Ascending aorta (tissue), 2 donors: ENCODE data around the gene UFD1. TPM values are rescaled to one million over a fixed set of nuclear protein-coding genes. Genes with fewer than 3 reads are reported as not detected.
"Not testable (repeated sequence)": the region's sequence is repeated elsewhere in the genome, so short reads cannot be mapped to it uniquely, and the experiment has no call there.

ENCODE experiments used
- DNase-seq, 2 donors: peaks; one replicate each; pipeline ENCODE4 v3.0.0-alpha.2; 2019; ENCODE audit warnings: low spot score in 2 of 2
- H3K27ac ChIP-seq, 2 donors: fragments of 200-600 bp; sonication (generic); one replicate each; pipeline ENCODE4 v1.5.1; 2016 to 2017; ENCODE audit warnings: mild to moderate bottlenecking in 1 of 2
- H3K27me3 ChIP-seq: fragments of 200-600 bp; sonication (generic); one replicate; pipeline ENCODE4 v1.5.1; 2017
- H3K36me3 ChIP-seq, 2 donors: fragments of 200-600 bp; sonication (generic); one replicate each; pipeline ENCODE4 v1.5.1; 2016
- H3K4me1 ChIP-seq, 2 donors: fragments of 200-600 bp; sonication (generic); one replicate each; pipeline ENCODE4 v1.5.1; 2016 to 2017; ENCODE audit warnings: mild to moderate bottlenecking in 1 of 2
- H3K4me3 ChIP-seq, 2 donors: fragments of 200-600 bp; sonication (generic); one replicate each; pipeline ENCODE4 v1.5.1; 2016 to 2017; ENCODE audit warnings: mild to moderate bottlenecking in 1 of 2
- H3K9me3 ChIP-seq, 2 donors: fragments of 200-600 bp; sonication (generic); one replicate each; pipeline ENCODE4 v1.5.1; 2016
- intact Hi-C: fragments of 100-400 bp; cut with DNase I; formaldehyde crosslinking; loops from one replicate; pipeline ENCODE4 v1.15.1; 2023
- total RNA-seq: library from RNA; depleted of rRNA; stranded (reverse); fragments of >200 nt; gene quantifications from one replicate; pipeline ENCODE4 v1.1.0, GENCODE V29; 2016
- TF ChIP-seq, protein P1 (sequence below), 3 experiments: fragments of 200-600 bp in 2 of 3; fragments of 450-650 bp in 1 of 3; sonication (generic) in 2 of 3; IDR thresholded peaks; one replicate each; pipeline ENCODE4 v1.5.1; 2016 to 2019; ENCODE audit warnings: antibody characterized with exemption in 3 of 3, mild to moderate bottlenecking in 1 of 3, moderate library complexity in 1 of 3

UFD1 gene
- total RNA-seq, 1 donor from 2014 or later: 81.5 TPM

DNA sequence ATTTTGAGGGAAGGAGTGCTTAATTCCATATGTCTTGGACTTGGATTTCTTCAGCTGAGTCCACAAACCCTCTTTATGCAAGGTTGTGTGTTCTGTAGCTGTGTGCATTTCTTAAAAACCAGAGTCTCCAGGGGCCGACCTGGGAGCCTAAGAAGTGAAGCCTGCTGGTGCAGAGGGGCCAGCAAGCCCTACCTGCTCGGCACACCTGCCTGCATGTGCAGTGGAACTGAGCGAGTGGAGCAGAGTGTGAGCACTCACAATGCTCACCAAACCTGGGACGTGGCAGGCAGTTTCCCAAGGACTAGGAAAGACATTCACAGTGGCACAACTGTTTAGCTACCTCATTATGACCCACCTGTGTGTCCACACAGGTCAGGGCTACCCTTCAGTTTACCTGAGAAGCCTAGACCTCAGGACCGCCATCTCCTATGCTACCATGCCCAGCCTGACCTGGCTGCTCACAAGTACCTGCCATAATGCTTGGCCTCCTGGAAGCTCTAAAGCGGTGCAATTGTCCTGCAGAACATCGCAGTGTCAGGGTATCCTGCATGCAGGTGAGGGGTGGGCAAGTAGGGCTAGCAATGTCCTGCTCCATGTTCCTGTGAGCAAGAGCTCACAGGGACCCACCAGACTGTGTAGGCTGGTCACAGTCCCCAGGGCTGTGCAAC, 35.3 kb downstream of the UFD1 start:
- intact Hi-C loops: loop anchor here (10.0 kb wide), 1 partner anchor 411 kb away; the partner anchor contains the start of genes GNB1L and RTL10
- no peaks in the 10 kb centered on the region for H3K27me3 ChIP-seq
- TF ChIP-seq, protein P1, sequence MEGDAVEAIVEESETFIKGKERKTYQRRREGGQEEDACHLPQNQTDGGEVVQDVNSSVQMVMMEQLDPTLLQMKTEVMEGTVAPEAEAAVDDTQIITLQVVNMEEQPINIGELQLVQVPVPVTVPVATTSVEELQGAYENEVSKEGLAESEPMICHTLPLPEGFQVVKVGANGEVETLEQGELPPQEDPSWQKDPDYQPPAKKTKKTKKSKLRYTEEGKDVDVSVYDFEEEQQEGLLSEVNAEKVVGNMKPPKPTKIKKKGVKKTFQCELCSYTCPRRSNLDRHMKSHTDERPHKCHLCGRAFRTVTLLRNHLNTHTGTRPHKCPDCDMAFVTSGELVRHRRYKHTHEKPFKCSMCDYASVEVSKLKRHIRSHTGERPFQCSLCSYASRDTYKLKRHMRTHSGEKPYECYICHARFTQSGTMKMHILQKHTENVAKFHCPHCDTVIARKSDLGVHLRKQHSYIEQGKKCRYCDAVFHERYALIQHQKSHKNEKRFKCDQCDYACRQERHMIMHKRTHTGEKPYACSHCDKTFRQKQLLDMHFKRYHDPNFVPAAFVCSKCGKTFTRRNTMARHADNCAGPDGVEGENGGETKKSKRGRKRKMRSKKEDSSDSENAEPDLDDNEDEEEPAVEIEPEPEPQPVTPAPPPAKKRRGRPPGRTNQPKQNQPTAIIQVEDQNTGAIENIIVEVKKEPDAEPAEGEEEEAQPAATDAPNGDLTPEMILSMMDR (IDR thresholded peaks at IDR 0.05): no peak

DNA sequence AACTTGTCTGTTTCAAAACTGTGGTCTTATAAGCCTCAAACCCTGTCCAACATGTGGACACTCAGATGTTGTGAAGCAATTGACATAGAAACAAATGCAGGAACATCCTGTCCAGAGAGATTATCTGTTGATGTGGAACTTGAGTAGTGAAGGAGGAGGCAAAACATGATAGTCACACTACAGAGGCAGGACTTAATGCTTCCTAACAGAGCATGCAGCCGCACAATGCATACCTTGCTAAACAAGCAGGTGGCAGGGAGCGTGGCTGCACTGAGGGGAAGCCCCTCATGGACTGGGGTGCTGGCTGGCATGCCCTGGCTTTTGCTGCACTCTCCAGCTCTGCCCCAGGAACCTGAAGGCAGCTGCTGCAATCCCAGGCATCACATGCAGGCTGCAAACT, 36.8 kb downstream of the UFD1 start:
- DNase-seq: no peak
- H3K9me3 ChIP-seq: no peaks in the 10 kb centered on the region
- H3K36me3 ChIP-seq: peaks cover 12 to 39% of the 10 kb centered on the region in 2 donors
- H3K27me3 ChIP-seq: no peaks in the 10 kb centered on the region
- TF ChIP-seq, protein P1 (IDR thresholded peaks at IDR 0.05): no peak
- intact Hi-C loops: loop anchor here (10.0 kb wide), 1 partner anchor 413 kb away; the partner anchor contains the start of genes GNB1L and RTL10
- no peak overlapping the region for H3K4me3 ChIP-seq
- no peak overlapping the region for H3K27ac ChIP-seq
- H3K4me1 ChIP-seq: peaks cover 3 to 9% of the 10 kb centered on the region in 2 donors

More for the DNA sequence above, 35.3 kb downstream of the UFD1 start:
- no peak for DNase-seq
- H3K4me1 ChIP-seq: peaks cover 3 to 18% of the 10 kb centered on the region in 2 donors
- H3K9me3 ChIP-seq: no peaks in the 10 kb centered on the region
- no peak overlapping the region for H3K27ac ChIP-seq
- no peak overlapping the region for H3K4me3 ChIP-seq
- H3K36me3 ChIP-seq: peaks cover 12 to 35% of the 10 kb centered on the region in 2 donors

DNA sequence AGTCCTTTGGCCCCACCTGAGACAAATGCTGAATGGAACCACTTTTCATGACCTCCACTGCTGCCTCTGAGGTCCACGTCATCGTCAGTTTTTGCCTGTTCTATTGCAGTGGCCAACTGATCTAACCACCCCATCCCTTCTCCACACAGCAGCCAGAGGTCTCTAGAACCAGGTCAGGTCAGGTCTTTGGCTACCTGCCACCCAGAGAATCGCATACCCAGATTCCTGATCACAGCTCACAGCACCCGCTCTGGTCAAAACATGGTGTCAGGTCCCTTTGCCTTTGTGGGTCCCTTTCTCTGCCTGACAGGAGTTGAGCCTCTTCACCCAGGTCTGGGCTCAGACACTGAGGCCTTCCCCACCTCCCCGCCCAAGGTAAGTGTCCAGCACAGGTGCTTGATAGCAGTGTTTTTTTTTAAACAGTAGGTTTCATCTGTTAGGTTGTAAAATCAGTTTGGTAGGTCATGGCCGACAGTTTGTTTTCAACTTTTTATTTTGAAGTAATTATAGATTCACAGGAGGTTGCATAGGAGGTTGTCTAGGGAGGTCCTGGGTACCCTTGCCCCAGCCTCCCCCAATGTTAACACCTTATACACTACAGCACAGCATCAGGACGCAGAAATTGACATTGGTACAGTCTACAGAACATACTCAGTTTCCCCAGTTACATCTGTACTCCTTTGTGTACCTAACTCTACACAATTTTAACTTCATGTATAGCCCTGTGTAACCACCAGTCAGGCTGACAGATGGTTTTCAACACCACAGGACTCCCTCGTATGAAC, 38.4 kb downstream of the UFD1 start:
- Histone ChIP-seq H3K9me3 (no peaks in the 10 kb centered on the region), H3K4me3 (no peak overlapping the region), H3K27ac (no peak overlapping the region), H3K4me1 (no peaks in the 10 kb centered on the region), H3K36me3 (peaks cover 15 to 52% of the 10 kb centered on the region in 2 donors), H3K27me3 (no peaks in the 10 kb centered on the region)
- TF ChIP-seq, protein P1 (IDR thresholded peaks at IDR 0.05): no peak
- intact Hi-C loops: loop anchor here (10.0 kb wide), 1 partner anchor 414 kb away; the partner anchor contains the start of genes GNB1L and RTL10
- DNase-seq: no peak

DNA sequence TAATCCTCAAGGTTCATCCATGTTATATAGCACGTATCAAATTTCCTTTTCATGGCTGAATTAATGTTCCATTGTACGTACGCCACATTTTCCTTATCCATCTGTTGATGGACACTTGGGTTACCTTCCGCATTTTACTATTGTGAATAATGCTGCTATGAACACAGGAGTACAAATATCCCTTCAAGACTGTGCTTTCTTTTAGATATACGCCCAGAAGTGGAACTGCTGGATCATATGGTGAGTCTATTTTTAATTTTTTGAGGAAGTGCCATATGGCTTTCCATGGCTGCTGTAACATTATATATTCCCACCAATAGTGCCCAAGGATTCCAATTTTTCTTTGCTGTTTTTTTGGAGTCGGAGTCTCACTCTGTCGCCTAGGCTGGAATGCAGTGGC, 40.7 kb downstream of the UFD1 start:
- Histone ChIP-seq H3K4me3 (no peak overlapping the region), H3K27ac (no peak overlapping the region), H3K36me3 (peaks cover 10 to 37% of the 10 kb centered on the region in 2 donors), H3K4me1 (peaks cover 0 to 1% of the 10 kb centered on the region in 2 donors), H3K9me3 (no peaks in the 10 kb centered on the region), H3K27me3 (no peaks in the 10 kb centered on the region)
- intact Hi-C loops: no loop called here
- no peak for DNase-seq
- TF ChIP-seq, protein P1 (IDR thresholded peaks at IDR 0.05): no peak

DNA sequence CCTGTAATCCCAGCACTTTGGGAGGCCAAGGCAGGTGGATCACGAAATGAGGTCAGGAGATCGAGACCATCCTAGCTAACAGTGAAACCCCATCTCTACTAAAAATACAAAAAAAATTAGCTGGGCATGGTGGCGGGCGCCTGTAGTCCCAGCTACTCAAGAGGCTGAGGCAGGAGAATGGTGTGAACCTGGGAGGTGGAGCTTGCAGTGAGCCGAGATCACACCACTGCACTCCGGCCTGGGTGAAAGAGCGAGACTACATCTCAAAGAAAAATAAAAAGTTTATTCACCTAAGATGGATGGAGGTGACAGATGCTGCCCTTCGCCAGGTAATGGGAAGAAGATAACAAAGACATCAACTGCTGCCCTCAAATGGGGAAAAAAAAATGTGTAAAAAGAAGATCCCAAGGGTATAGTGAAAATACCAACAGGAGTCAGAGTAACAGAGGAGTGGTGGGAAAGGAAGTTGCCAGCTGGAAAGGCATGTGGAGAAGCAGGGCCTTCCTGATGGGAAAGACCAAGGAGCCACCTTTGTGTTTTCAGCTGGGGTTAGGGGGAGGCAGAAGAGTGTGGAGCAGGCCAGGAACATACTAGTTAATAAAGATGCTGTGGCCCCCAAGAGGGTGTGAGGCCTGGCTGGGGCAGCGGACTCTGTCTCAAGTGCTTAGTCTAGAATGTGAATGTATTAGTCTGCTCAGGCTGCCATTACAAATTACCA, 42.4 kb downstream of the UFD1 start:
- DNase-seq, intact Hi-C loops, H3K9me3 ChIP-seq, H3K4me3 ChIP-seq, H3K27me3 ChIP-seq, H3K4me1 ChIP-seq, H3K27ac ChIP-seq: not testable (repeated sequence)
- peaks cover 10 to 26% of the 10 kb centered on the region in 2 donors for H3K36me3 ChIP-seq
